GM21381 (cell line): ENCODE measurements around the gene C2orf74.
A peak's percentile ranks its signal among the peaks of the same experiment; 100 is the strongest.
"Not testable (repeated sequence)": the region's sequence is repeated elsewhere in the genome, so short reads cannot be mapped to it uniquely, and the experiment has no call there.

Source experiments
- ATAC-seq: cut with Tn5 transposase; IDR thresholded peaks from one replicate; pipeline ENCODE4 v1.9.1; 2021; ENCODE audit warnings: mild to moderate bottlenecking, moderate library complexity; ENCODE audit not compliant: unreplicated experiment

Gene C2orf74

DNA sequence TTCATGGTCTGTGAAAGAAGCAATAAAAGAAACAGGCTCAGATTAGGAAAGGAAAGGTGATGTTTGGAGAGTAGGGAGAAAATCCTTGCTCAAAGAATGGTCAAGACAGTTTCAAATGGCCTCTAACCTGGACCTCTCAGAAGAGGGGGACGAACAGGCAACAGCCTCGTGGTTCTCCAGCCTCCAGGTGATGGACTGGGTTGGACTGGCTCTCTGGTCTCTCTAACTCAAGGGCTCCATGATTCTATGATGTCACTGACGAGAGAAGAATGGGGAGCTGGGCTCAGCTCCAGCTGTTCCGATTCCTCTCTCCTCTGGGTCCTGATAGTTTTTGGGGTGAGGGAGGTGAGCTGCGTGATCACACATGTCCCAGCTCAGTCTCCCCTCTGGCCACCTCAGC is at the start of gene C2orf74:
Gene C2orf74, plus strand, starts transcription at position 301 of the 400 bp plus-strand sequence. CDS start 327 bp downstream, outside the sequence.
- no peak for ATAC-seq

DNA sequence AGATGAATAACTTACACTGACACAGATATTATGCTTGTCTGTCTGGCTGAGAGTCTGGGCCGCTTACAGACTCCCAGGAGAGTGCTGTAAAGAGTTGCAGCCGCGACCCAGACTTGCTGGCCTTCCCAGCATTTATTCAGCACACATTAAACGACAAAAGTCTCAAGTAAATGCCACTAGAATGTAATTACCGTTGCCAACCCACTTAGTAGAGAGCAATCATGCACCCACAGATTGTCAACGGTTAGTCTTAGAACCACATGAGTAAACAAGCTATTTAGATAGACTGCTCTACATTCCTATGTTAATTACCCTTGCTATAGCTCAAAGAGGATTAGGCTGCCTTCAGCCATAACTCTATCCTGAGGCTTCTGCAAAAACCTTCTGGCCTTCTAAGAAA is 47.8 kb upstream of the C2orf74 start:
- ATAC-seq, result no peak

DNA sequence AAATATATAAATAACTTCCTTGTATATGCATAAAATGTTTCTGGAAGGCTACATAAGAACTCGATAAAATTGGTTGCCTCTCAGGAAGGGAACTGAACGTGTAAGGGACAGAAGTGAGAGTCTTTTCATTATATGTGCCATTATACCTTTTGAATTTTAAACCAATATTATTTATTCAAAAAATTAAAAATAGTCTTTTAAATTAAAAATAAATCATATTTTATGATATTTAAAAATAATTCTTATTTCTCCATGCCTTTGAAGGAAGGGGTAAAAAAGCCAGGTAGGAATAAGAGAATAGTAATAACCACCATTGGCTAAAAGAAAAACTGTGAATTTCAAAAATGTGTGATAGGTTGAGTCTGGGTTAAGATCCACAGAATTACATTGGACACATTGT is 45.7 kb upstream of the C2orf74 start:
- ATAC-seq, result no peak

DNA sequence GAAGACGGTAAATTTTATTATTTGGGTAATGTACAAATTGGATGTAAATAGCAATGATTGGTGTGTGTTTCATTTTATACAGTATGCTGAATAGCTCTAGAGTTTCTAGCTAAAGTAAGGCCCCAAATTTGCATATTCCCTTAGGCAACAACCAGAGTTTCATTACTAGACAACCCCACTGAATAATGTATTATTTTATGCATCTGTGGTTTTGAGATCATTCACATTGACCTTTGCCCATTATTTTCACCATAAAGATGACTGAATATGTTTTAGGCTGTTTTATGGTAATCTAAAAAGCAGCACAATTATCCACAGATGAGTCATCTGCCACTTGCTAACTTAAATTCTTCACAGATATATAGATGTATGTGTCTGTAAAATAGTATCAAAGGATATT is 44.5 kb upstream of the C2orf74 start:
- no peak for ATAC-seq

DNA sequence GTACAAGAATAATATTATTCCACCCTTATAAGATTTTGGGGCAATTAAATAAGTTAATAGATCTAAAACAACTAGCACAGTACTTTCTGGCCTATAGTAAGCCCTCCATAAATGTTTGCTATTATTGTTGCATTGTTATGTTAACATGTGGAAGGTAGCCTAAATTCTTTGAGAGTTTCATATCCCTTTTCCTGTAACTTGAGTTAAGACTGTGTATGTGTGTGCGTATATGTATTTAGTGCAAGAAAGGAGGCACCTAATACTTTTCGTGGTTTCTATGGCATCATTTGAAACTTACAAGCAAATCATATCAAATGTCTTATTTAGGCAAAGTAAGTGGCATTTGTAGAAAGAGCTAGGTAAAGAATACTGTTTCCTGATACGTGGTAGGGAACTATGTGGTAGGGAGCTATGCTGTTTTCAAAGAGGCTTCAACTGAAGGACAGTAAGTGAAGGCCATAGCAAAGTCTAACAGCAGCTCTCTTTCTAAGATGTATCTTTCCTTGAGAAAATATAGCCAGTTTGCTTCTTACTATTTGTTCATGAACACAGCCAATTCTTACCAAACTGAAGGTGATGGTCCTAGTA is 36.8 kb upstream of the C2orf74 start:
- ATAC-seq, result no peak

DNA sequence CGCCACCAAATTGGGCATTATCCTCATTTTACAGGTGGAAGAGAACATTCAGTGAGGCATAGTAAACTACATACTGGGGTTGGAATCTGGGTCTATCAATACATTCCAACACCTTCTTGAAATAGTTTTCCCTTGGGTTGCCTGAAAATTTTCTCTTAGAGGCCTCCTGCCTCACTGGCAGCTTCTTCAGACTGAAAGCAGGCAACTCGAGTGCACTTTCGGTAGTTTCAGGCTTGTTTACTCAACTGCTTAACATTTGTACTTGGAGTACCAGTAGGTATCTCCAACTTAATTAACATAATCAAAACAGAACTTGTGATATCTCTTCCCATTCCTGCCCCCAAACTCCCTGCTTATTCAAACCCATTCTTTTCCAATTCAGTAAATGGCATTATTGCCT is 36.2 kb upstream of the C2orf74 start:
- no peak for ATAC-seq

DNA sequence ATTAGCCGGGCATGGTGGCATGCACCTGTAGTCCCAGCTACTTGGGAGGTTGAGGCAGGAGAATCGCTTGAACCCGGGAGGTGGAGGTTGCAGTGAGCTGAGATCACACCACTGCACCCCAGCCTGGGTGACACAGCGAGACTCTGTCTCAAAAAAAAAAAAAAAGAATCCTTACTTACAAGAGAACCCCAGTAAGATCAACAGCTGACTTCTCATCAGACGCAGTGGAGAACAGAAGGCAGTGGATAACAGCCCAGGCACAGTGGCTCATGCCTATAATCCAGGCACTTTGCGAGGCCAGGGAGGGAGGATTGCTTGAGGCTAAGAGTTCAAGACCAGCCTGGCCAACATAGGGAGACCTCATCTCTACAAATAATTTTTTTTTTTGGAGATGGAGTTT is 33.9 kb upstream of the C2orf74 start:
- ATAC-seq, result not testable (repeated sequence)

DNA sequence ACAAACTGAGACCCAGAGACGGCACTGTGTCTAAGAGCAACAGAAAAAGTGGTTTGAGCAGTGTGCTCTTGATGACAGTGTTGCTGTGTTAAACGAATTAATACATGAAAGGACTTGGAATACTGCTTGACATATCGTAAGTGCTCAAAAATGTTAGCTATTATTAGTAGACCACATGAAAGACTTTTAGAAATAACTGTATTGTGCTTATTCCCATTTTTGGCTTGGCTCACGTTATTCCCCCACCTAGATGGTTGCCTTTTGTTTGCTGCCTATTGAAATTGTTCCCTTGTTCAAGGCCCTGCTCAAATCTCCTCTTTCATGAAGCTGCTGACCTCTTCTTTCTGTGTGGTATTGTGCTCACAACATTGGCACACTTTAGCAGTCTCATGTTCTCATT is 27.8 kb upstream of the C2orf74 start:
- ATAC-seq, result no peak

DNA sequence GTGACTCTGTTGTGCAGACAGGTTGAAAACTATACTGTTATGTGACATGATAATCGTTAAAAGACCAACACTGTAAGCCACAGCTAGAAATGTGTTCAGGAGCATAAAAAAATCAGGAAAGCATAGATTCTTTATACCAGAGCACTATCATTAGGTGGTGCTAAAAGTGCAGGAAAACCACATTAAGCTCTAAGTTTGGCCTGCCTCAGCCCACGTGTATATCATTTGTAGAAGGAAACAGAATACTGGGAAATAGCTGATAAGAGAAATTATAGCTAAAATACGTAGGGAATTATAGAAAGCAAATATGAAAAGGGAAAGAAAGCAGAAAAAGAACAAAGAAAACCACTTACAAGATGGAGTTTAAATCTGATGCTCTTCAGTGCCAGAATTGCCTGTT is 26.5 kb upstream of the C2orf74 start:
- no peak for ATAC-seq

DNA sequence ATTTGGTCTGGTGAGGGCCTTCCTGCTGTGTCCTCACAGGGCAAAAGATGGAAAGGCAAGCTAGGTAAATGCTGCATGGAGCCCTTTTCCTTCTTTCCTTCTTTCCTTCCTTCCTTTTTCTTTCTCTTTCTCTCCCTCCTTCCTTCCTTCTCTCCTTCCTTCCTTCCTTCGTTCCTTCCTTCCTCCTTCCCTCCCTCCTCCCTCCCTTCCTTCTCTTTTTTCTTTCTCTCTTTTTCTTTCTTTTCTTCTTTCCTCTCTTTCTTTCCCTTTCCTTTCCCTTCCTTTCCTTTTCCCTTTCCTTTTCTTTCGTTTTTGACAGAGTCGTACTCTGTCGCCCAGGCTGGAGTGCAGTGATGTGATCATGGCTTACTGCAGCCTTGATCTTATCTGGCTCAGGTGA is 23.1 kb upstream of the C2orf74 start:
- ATAC-seq, result no peak

DNA sequence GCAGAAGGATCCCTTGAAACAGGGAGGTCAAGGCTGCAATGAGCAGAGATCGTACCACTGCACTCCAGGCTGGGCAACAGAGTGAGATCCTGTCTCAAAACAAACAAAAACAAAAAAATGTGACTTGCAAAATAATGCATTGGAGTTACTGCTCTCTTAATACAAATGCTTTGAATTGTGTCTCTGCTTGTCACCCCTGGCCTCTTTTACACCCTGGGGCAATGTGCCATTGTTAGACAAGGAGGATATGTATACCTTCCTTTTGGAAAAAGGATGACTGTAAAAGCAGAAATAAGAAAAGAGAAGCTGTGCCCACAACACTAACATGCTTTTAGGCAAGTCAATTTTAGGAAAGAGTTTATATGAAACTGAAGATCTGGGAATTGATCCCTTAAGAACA is 20.8 kb upstream of the C2orf74 start:
- no peak for ATAC-seq

DNA sequence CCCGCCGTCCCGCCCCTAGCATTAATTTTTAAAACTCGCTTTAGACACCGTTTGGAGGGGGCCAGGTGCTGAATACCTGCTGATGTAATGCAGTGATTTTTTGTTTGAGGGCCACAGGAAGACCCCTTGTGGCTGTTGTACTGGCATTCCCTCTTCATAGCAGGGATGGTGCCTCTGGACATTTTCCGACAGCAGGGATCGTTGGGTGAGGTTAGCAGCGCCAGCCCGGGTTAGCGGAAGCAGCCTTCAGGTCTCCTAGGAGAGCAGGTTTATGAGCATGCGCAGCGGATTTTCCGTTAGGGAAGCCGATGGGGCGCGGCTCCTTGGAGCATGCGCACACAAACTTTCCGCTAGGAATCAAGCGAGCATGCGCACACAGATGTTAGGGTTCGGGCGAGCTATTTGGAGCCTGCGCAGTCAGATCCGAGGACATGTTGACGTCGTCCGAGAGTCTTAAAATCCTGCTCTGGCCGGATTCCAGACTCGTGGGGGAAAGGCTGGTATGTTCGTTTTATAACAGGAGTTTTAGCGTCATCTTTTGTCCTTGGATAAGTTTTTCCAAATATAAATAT is 17.2 kb upstream of the C2orf74 start:
- peak; percentile 93 for ATAC-seq

DNA sequence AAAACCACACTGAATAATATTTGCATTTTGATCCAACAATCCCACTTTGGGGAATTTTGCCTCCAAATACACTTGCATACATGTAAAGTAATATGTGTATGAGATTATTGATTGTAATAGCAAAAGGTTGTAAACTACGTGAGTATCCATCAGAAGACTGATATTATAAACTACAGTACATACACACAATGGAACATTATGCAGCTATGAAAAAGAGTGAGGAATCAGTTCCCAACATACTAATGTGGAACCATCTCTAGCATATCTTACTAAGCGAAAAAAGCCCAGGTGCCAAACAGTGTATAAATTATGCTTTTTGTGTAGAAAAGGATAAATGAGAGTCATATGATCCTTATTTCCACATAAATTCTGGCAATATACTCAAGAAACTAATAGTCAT is 16.0 kb upstream of the C2orf74 start:
- no peak for ATAC-seq

DNA sequence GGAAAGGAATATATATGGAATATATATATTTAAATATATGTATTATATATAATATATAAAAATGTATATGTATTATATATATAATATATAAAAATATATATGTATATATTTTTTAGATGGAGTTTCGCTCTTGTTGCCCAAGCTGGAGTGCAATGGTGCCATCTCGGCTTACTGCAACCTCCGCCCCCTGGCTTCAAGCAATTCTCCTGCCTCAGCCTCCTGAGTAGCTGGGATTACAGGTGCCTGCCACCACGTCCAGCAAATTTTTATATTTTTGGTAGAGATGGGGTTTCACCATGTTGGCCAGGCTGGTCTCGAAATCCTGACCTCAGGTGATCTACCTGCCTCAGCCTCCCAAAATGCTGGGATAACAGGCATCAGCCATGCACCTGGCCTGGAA is 13.9 kb upstream of the C2orf74 start:
- ATAC-seq, result not testable (repeated sequence)

DNA sequence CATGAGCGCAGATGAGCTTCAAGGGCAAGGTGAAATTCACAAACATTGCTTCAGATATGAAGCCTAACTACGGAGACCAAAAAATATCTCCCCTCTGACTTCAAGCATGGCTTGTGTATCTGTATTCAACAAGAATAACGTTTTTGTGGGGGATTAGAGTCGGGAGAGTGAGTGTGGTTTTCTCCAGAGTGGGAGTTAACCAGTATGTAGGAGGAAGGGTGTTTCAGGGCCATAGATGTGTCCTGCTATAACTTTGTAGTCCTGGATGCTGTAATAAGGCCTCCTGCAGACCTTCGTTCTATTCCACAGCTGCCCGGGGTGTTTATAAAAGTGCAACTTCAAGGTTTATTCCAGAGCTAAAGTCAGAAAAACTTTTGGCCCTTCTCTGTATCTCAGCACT is 12.9 kb upstream of the C2orf74 start:
- ATAC-seq, result no peak

DNA sequence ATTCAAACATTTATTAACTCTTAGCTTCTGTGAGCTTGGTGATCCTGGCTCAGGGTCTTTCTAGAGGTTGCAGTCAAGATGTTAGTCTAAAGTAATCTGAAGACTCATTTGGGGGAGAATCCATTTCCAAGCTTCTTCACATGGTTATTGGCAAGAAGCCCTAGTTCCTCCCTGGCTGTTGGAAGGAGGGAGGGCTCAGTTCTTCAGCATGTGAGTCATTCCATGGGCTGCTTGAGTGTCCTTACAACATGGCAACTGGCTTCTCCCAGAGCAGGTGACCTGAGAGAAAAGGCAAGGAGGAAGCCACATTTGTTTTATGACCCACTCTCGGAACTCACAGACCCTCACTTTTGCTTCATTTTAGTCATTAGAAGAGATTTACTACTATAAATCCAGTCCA is 10.6 kb upstream of the C2orf74 start:
- ATAC-seq, result no peak

DNA sequence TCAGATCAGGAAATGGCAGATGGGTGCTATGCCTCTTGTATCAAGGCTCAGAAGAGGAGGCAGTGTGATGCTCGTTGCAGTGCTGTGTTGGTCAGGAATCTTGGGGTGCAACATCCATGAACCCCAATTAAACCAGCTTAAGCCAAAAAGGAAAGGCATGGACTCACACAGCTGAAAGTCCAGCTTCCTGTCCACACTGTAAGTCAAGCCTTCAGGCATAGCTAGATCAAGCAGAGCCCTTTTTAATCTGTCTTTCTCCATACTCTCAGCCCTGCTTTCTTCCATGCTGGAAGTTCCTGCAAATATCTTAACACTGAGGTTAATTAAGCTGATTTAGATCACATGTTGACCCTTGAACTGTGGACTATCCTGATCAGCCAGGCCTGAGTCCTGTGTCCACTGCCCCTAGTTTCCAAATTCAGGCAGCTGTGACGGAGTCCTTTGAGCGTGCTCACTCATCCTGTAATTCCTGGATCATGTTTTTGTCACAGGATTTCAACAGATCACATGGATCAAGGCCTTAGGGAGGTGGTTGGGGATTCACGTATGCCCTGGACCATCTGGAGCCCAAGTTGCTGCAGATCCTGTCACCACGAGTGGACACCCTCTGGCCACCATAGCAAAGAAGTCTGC is 4.5 kb upstream of the C2orf74 start:
- ATAC-seq, result no peak

DNA sequence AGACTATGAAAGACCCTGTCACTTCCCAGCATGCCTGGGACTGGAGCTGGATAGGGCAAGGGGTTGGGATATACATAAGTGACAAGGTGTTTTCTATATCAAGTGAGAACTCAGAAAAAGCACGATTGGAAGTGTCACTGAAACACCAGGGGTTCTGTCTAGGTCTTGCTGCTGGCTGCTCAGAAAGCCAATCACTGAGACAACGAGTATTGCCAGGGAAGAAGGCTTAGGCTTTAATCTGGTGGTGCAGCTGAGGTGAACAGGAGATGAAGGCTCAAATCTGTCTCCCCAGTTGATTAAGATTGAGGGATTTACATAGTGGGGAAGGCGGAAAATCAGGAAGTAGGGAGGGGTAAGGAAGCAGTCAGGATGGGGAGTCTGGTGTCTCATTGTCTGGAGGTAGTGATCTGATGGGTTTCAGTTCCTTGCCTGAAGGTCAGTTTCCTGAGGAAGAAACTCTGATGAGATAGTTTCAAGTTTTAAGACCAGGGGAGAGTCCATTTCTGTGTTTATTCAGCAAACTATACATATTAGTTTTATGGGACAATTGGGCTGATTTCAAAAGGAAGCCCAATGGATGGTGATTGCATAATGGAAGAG is 3.5 kb upstream of the C2orf74 start:
- no peak for ATAC-seq

DNA sequence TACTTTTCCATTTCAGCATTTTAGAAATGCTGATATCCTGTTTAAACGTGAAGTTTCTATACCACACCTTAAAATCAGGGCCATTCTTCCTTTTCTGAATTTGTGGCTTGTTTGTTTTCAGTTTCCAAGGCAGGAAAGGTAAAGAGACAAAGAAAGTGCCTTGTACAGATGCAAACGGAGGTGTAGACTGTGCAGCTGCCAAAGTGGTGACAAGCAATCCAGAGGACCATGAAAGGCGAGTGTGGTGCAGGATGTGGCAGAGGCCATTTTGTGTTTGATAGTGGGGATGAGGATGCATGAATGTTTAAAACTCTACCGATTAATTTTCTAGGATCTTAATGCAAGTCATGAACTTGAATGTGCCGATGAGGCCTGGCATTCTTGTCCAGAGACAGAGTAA is 733 bp downstream of the C2orf74 start:
- ATAC-seq, result no peak

DNA sequence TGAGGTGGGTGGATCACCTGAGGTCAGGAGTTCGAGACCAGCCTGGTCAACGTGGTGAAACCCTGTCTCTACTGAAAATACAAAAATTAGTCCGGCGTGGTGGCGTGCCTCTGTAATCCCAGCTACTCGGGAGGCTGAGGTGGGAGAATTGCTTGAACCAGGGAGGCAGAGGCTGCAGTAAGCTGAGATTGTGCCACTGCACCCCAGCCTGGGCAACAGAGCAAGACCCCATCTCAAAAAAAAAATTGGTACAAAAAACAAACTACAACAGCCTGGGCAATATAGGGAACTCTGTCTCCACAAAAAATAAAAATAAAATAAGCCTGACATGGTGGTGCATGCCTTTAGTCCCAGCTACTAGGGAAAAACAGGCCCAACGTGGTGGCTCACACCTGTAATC is 3.1 kb downstream of the C2orf74 start:
- not testable (repeated sequence) for ATAC-seq

DNA sequence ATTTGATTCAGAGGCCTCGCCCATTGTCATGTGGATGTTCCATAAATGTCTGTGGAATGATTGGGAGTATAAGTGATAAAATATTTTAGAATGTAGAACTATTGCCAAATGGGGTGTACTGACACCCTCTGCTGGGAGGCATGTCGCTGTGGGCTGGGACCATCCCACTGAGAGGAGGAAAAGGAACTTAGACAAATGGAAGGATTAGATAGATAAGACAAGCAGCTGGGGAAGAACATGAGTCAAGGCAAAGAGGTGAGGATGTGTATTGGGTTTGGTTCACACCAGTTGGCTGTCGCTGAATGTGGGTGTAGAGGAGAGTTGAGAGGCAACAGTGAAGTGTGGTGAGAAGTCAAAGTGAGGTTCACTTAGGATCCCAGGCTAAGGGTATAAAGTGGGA is 4.0 kb downstream of the C2orf74 start:
- ATAC-seq, result no peak

DNA sequence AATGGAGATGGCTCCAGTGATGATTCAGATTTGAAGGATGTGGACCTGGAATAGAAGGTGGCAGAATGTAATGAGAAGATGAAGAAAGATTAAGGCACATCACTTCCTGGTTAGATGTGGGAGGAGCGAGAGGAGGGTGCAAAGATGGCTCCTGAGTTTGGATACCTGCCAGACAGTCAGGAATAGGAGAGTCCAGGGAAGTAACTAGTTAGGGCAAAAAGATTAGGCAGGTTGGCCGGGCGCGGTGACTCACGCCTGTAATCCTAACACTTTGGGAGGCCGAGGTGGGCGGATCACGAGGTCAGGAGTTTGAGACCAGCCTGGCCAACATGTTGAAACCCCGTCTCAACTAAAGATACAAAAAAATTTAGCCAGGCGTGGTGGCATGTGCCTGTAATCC is 5.6 kb downstream of the C2orf74 start:
- ATAC-seq, result no peak
